Smooth muscle cell (in vitro differentiated cells): ENCODE data around the gene WIPI1. TPM values are rescaled to one million over a fixed set of nuclear protein-coding genes. Genes with fewer than 3 reads are reported as not detected.
"Not testable (repeated sequence)": the region's sequence is repeated elsewhere in the genome, so short reads cannot be mapped to it uniquely, and the experiment has no call there.

Experiments used
- DNase-seq: peaks from one replicate; lab custom pipeline; 2025; ENCODE audit not compliant: unreplicated experiment; lab: John Stamatoyannopoulos, UW
- H2AFZ ChIP-seq: fragments of 200-600 bp; sonication (generic); 2 replicates; pipeline ENCODE4 v1.6.0; 2016; ENCODE audit warnings: antibody characterized with exemption, low read depth, mild to moderate bottlenecking
- H3F3A ChIP-seq: fragments of 200-600 bp; sonication (generic); 2 replicates; pipeline ENCODE4 v1.6.0; 2017; ENCODE audit warnings: antibody characterized with exemption, low read depth
- H3K27ac ChIP-seq: fragments of 200-600 bp; sonication (generic); 2 replicates; pipeline ENCODE4 v1.5.1; 2016; ENCODE audit warnings: low read depth, mild to moderate bottlenecking
- H3K27me3 ChIP-seq: fragments of 200-600 bp; sonication (generic); 2 replicates; pipeline ENCODE4 v1.6.1; 2016; ENCODE audit warnings: low read depth, mild to moderate bottlenecking
- H3K36me3 ChIP-seq: fragments of 200-600 bp; sonication (generic); 2 replicates; pipeline ENCODE4 v1.5.1; 2016; ENCODE audit warnings: low read depth
- H3K4me1 ChIP-seq: fragments of 200-600 bp; sonication (generic); 2 replicates; pipeline ENCODE4 v1.5.1; 2016; ENCODE audit warnings: low read depth
- H3K4me2 ChIP-seq: fragments of 200-600 bp; sonication (generic); 2 replicates; pipeline ENCODE4 v1.6.0; 2016; ENCODE audit warnings: mild to moderate bottlenecking
- H3K4me3 ChIP-seq: fragments of 200-600 bp; sonication (generic); 2 replicates; pipeline ENCODE4 v1.5.1; 2016; ENCODE audit warnings: mild to moderate bottlenecking
- H3K79me2 ChIP-seq: fragments of 200-600 bp; sonication (generic); 2 replicates; pipeline ENCODE4 v1.6.0; 2016; ENCODE audit warnings: low read depth, mild to moderate bottlenecking
- H3K9ac ChIP-seq: fragments of 200-600 bp; sonication (generic); 2 replicates; pipeline ENCODE4 v1.6.0; 2016; ENCODE audit warnings: low read depth
- H3K9me3 ChIP-seq: fragments of 200-600 bp; sonication (generic); replicated peaks from 2 replicates; pipeline ENCODE4 v1.5.1; 2016; ENCODE audit warnings: low read depth
- H4K20me1 ChIP-seq: fragments of 200-600 bp; sonication (generic); 2 replicates; pipeline ENCODE4 v1.6.0; 2016; ENCODE audit warnings: low read depth
- CTCF ChIP-seq: fragments of 200-600 bp; sonication (generic); IDR thresholded peaks from 2 replicates; pipeline ENCODE4 v1.5.1; 2017; ENCODE audit warnings: borderline replicate concordance, mild to moderate bottlenecking, antibody characterized with exemption; ENCODE audit not compliant: insufficient read depth, poor library complexity, severe bottlenecking
- WGBS: methylation state at CpG from one replicate; pipeline ENCODE4 v1.1.7; 2016; ENCODE audit warnings: low lambda C conversion rate; 5-methylcytosine and 5-hydroxymethylcytosine counted together
- polyA plus RNA-seq: library from polyadenylated mRNA; unstranded; fragments of >200 nt; fragmentation: Nextera tagmentation; extraction: Ambion mirVana; gene quantifications from 2 replicates; pipeline ENCODE4 v1.2.1, GENCODE V29; 2016
- total RNA-seq: library from RNA; depleted of rRNA; stranded (reverse); fragments of >200 nt; gene quantifications from 2 replicates; pipeline ENCODE4 v1.2.3, GENCODE V29; 2014

The WIPI1 gene
- total and polyA plus RNA-seq, 2 experiments from 2014 or later, result 188 to 196 TPM

GRCh38 chr17:68420065-68420464 lies 37.2 kb downstream of the WIPI1 start:
- no peak overlapping the region for H3K27ac ChIP-seq
- H4K20me1 ChIP-seq, result no peaks in the 10 kb centered on the region
- no peaks in the 10 kb centered on the region for H3K27me3 ChIP-seq
- TF ChIP-seq CTCF, result no peak
- no peaks in the 10 kb centered on the region for H3K4me1 ChIP-seq
- no peak overlapping the region for H2AFZ ChIP-seq
- DNase-seq, result no peak
- H3K4me2 ChIP-seq, result no peak overlapping the region
- H3F3A ChIP-seq, result peaks cover 8% of the 10 kb centered on the region
- peaks cover 29% of the 10 kb centered on the region for H3K36me3 ChIP-seq
- no peaks in the 10 kb centered on the region for H3K9me3 ChIP-seq
- no peak overlapping the region for H3K4me3 ChIP-seq
- no peak overlapping the region for H3K9ac ChIP-seq
- 96% methylated on average over 14 of the region's 14 CpGs for WGBS
- no peaks in the 10 kb centered on the region for H3K79me2 ChIP-seq

- H3K9me3 ChIP-seq, result no peaks in the 10 kb centered on the region
- H3K79me2 ChIP-seq, result no peaks in the 10 kb centered on the region
- no peaks in the 10 kb centered on the region for H3K4me1 ChIP-seq
- no peaks in the 10 kb centered on the region for H3K27me3 ChIP-seq
- WGBS, result over 99% methylated on average over 4 of the region's 4 CpGs
- H2AFZ ChIP-seq, result no peak overlapping the region
- peaks cover 10% of the 10 kb centered on the region for H3F3A ChIP-seq
- no peak overlapping the region for H3K27ac ChIP-seq
- no peak overlapping the region for H3K4me2 ChIP-seq
- H3K4me3 ChIP-seq, result no peak overlapping the region
- H3K9ac ChIP-seq, result no peak overlapping the region
- TF ChIP-seq CTCF, result no peak
- peaks cover 24% of the 10 kb centered on the region for H3K36me3 ChIP-seq
- H4K20me1 ChIP-seq, result no peaks in the 10 kb centered on the region
- DNase-seq, result no peak
Observed at GRCh38 chr17:68418876-68419275, 38.4 kb downstream of the WIPI1 start.

- no peak overlapping the region for H3K9ac ChIP-seq
- no peaks in the 10 kb centered on the region for H3K4me1 ChIP-seq
- no peak overlapping the region for H3K27ac ChIP-seq
- no peaks in the 10 kb centered on the region for H3K79me2 ChIP-seq
- TF ChIP-seq CTCF, result no peak
- no peak overlapping the region for H3K4me2 ChIP-seq
- no peaks in the 10 kb centered on the region for H3K27me3 ChIP-seq
- H2AFZ ChIP-seq, result no peak overlapping the region
- WGBS, result 99% methylated on average over 3 of the region's 3 CpGs
- no peaks in the 10 kb centered on the region for H3K9me3 ChIP-seq
- no peaks in the 10 kb centered on the region for H4K20me1 ChIP-seq
- peaks cover 17% of the 10 kb centered on the region for H3K36me3 ChIP-seq
- DNase-seq, result no peak
- H3K4me3 ChIP-seq, result no peak overlapping the region
- peaks cover 10% of the 10 kb centered on the region for H3F3A ChIP-seq
Observed at GRCh38 chr17:68417317-68417716, 40.0 kb downstream of the WIPI1 start.

GRCh38 chr17:68414901-68415300 lies 42.4 kb downstream of the WIPI1 start:
- not testable (repeated sequence) for H3K9me3 ChIP-seq, H3K4me3 ChIP-seq

GRCh38 chr17:68413597-68414560 lies 43.4 kb downstream of the WIPI1 start:
- 37% methylated on average over 34 of the region's 34 CpGs for WGBS
- H3K79me2 ChIP-seq, H2AFZ ChIP-seq, H4K20me1 ChIP-seq, H3K9me3 ChIP-seq, H3K9ac ChIP-seq, H3K36me3 ChIP-seq, H3K27ac ChIP-seq, DNase-seq, H3K4me1 ChIP-seq, H3K27me3 ChIP-seq, H3F3A ChIP-seq, H3K4me2 ChIP-seq: not testable (repeated sequence)
- H3K4me3 ChIP-seq, result peak overlapping the region; percentile 41

More at GRCh38 chr17:68414901-68415300, 42.4 kb downstream of the WIPI1 start:
- not testable (repeated sequence) for H4K20me1 ChIP-seq, DNase-seq, H3K4me2 ChIP-seq, H3K27ac ChIP-seq, H3F3A ChIP-seq, H3K27me3 ChIP-seq, H3K79me2 ChIP-seq, H2AFZ ChIP-seq, H3K36me3 ChIP-seq, H3K9ac ChIP-seq, H3K4me1 ChIP-seq

GRCh38 chr17:68407656-68408055 lies 49.6 kb downstream of the WIPI1 start:
- not testable (repeated sequence) for H2AFZ ChIP-seq, H4K20me1 ChIP-seq, H3K9me3 ChIP-seq, H3K36me3 ChIP-seq, H3K4me3 ChIP-seq, DNase-seq, H3K79me2 ChIP-seq, H3K27ac ChIP-seq, H3F3A ChIP-seq, H3K4me1 ChIP-seq, H3K9ac ChIP-seq, H3K27me3 ChIP-seq, H3K4me2 ChIP-seq
- 95% methylated on average over 1 of the region's 1 CpG for WGBS
